NCI-H460 (cell line): ENCODE data around the gene RBM44. TPM values are rescaled to one million over a fixed set of nuclear protein-coding genes. Genes with fewer than 3 reads are reported as not detected.

Experiments
- DNase-seq: peaks from one replicate; pipeline ENCODE4 v3.0.0-alpha.2; 2016; ENCODE audit warnings: low read depth; ENCODE audit errors: extremely low read depth
- total RNA-seq: library from RNA; depleted of rRNA; stranded (reverse); fragments of >200 nt; shearing (Covaris generic); gene quantifications from 2 replicates; pipeline ENCODE4 v1.2.3, GENCODE V29; 2014

RBM44 gene
- total RNA-seq, 1 experiment from 2014 or later, result 0.32 TPM

DNA sequence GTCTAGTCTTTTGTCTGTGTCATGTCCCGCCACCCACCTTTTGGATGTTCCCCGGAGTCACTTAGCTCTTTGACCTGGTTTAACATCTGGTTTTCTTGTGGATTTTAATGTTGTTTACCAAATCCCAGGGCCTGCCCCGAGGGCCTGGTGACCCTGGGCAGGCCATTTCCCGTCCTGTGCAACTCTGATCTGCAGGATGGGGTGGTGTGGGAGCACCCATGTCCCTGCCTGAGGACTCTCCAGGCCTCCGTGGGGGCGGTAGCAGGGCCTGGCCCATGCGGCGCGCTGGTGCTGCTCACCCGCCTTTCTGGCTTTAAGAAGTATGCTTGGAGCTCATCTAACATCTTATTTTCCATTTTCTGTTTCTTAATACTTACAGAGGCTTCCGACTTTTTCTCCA, 71.5 kb downstream of the RBM44 start:
- no peak for DNase-seq

DNA sequence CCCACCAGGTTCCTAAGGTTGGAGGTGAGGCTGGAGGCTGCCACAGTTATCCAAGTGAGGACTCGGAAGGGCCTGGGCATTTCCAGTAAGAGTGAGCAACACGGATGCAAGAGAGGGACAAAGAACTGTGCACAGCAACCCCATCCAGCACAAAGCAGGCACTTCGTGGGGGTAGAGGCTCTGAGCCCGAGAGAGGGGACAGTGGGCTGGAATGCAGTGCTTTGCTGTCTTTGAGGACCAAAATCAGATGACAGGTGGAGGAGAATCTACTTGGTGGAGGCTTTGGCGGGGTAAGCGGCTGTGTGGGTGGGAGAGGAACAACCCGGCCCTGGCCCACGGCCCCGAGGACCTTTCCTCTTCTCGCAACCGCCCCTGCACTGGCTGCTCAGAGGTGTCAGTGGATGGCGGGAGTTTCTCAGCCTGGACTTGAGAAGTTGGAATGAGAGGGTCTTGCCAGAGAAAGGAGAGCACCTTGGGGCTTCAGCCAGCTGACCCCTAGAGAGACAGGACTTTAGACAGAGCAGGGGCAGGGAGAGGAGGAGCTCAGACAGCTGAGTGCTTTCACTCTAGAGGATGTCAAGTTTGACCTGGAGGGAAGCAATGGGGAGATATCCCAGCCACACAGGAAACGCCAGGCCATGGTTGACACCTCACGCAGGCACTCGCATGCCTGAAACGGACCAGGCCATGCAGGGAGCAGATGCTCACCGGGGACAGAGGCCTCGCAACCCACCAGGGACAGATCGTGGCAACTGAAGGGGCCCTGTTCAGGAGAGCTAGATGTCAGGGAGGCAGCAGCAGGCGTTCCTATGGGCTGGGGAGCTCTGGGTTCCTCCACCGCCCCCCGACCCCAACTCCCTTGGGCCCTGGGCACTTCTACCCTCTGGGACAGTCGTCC, 72.4 kb downstream of the RBM44 start:
- no peak for DNase-seq

DNA sequence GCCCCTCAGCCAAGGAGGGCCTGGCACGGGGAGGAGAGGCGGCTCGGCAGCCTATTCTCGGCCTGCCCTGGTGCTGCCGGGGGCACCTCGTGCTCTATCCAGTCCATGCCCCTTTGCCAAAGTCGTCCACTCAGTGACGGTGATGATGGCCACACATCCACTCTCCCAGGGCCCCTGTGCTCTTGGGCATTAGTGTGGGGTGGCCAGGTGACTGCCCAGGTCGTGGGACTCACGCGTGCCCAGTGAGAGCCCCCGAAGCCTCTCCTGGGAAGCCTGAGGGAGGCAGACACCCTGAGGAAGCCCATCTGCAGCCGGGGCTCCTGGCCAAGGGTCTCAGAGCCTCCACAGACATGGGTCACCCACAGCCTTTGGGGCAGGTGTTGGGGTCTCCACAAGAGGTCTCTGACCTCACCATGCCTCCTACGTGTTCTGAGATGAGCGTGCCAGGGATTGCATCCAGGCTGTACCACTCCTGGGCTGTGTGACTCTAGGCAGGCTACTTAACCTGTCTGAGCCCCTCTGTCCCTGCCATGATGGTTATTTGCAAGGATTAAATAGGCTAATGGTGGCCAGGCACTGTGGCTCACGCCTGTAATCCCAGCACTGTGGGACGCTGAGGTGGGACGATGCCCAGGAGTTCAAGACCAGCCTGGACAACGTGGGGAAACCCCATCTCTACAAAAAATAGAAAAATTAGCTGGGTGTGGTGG, 73.8 kb downstream of the RBM44 start:
- DNase-seq, result no peak

DNA sequence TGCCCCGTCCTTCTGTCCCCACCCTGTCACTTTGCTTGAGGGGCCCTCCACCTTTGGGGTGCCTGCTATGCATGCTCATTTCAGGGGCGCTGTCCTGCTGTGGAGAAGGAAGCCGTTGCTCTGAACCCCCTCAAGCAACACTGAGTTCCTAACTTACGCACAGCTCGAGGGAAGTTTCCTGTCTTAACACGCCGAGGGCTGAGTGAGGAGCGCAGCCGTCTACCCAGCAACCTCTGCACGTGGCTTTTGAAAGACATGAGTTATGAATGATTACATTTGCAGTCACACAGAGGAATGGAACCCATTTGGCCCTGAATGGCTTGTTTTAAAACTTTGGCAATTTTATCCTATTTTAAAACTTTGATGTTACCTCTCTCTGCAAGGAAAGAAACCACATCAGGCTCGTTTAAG, 74.8 kb downstream of the RBM44 start:
- DNase-seq, result no peak

DNA sequence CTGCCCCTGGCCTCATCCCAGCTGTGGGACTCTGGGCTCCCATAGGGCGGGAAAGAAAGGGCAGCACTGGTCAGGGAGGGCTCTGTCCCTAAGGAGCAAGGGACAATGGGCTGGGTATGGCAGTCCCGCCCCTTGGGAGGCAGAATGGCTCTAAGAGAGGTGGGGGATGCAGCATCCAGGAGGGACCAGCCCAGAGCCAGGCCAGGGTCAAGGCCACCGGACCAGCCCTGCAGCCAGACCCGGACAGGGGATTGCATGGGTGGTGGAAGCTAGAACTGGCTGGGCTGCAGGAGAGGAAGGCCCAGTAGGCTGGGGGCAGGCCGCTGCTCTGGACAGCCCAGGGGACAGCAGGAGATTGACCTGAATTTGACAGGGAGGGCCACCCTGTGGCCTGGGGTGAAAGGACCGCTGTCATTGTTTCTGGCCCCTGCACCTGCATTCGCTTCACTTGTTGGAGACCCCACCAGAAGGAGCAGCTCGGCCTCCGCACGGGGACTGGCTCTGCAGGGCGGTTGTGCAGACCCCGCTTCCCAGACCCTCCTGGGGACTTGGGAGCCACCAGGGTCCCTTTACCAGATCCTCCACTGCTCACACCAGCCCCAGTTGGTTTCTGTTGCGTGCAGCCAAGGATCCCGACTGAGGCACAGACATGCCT, 75.4 kb downstream of the RBM44 start:
- DNase-seq, result no peak

DNA sequence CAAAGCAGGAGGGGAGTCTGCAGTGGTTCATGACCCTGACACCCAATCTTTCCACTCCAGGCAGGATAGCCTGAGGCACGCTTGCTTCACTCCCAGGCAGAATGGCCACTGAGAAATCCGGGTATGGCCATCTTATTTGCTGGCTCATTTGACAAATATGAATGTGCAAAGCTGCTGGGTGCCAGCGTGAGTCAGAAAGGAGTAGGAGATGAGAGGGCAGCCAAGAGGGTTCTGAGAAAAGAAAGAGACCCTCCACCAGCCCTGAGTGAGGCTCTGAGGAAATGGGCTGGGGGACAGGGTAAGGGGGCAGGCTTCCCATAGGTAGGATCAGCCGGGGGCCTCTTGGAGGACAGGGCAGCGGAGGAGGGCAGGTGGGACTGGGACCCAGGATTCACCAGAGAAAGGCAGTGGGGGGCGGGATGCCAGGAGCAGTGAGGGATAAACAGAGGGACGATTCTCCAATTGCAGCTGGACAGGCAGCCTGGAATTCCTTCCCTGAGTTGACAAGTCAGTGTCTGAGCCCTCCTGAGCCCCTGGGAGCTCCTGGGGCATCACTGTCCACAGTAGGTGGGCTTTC, 76.1 kb downstream of the RBM44 start:
- no peak for DNase-seq

DNA sequence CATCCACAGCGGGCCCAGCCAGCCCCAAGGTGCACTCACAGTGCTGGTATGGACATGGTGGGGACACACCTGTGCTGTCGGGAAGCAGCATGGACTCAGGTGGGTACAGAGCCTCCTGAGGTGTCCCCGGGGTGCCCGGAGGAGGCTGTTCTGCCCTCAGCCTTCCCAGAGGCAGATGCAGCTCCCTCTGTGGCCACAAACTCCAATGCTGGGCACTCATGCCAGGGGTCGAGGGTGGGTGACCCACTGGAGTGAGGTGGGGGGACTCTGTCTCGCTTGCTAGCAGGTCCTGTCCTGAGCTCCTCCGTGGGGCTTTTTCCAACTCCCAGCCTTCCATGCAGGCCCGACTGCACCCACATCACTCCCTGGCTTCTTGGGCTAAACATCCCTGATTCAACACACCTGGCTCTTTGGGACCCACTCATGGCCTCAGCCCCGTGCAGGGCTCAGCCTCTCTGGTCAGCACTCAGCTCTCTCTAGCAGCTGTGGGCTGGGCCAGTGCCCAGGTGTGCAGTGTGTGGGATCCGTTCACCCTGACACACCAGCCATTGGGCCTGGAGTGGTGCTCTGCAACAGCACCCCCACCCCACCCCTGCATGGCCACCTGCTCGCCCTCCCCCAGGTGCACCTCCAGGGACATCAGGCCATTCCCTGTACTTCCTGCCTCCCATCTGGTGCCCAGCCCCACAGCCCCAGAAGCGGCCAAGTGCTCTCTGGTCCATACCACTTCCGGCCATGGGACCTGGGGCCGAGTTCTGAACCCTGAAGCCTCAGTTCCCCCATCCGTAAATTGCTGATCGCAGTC, 76.9 kb downstream of the RBM44 start:
- no peak for DNase-seq

DNA sequence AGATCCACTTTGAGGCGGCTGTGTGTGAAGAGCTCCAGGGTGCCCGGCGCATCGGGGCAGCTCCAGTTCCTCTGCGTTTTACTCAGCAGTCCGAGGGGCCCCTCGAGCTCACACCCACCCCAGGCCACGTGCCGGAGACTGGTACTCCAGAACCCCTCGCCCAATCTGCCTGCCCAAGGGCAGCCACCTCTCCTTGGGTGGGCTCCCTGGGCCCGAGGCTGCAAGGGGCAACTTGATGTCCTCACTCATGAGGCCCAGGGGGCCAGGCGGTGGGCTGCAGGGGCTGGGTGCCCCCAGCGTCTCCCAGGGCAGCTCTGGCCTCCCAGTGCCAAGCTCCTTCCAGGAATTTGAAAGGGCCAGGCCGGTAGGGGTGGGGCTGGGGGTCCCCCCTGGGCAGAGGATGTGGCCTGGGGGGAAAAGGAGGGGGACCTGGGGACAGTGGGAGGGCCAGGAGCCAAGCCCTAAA, 77.5 kb downstream of the RBM44 start:
- no peak for DNase-seq

DNA sequence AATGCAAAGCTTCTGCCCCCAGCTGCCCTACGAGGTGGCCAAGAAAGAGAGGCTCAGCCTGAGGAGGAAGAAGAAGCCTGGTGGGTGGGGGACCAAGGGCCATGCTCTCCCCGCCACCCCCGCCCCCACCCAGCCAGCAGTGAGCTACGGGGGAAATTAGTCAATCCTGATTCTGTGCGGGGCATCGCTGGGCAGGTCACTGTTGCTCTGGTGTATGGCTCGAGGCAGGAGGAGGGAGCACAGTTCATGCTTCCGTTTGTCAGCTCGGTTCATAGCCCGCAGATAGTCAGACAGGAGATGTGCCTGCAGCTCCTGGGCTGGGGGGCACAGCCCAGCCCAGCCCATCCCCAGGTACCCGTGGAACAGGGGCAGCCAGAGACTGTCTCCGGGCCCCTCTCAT, 78.0 kb downstream of the RBM44 start:
- DNase-seq, result no peak

DNA sequence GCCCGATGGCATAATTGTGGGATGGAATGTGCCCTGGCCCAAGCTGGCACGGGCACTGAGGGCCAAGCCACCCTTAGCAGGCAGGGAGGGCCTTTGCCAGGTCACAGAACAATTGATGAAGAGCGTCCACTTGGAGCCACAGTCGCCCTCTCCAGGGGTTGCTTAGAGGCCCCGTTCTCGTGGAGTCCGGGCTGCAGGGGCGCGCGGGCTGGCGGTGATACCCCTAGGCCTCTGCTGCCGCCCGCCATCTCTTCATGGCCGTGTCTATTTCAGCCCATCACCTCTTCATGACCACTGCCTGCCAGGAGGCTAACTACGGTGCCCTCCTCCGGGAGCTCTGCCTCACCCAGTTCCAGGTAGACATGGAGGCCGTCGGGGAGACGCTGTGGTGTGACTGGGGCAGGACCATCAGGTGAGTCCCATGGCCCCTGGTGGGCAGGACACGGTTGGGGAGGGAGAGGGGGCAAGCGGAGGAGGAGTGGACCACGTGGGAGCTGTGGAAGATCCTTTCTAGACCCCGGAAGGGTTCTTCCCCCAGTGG, 78.4 kb downstream of the RBM44 start:
- no peak for DNase-seq

DNA sequence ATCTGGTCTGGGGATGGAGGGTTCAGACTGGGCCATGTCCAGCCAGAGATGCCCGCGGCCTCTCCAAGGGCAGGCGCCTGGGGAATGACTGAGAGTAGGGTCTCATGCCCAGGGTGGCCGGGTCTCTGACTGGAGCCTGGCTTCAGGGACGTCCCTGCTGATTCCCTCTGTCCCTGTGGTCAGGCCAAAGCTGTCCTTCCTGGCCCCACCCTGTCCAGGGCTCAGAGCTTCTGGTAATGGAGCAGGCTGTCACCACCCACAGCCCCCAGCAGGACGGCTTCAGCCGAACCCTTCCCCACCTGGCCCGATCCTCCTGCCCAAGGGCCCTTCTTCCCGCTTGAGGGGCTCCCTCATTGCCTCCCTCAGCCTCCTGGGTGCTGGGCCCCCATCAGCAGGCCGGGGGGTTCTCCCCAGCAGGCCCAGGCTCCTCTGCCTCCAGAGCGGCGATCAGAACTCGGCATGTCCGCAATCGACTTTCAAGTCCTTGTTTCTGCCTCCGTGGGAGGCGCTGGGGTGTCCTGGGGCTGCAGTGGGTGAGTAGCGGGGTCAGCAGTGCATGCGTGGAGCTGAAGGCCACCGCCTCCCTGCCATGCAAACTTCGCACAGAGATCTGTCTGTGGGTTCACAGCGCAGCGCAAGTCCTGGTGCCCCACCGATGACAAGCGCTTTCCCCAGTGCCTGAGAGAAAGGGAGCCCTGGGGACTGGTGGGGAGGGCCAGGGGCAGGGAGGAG, 79.2 kb downstream of the RBM44 start:
- DNase-seq, result no peak

DNA sequence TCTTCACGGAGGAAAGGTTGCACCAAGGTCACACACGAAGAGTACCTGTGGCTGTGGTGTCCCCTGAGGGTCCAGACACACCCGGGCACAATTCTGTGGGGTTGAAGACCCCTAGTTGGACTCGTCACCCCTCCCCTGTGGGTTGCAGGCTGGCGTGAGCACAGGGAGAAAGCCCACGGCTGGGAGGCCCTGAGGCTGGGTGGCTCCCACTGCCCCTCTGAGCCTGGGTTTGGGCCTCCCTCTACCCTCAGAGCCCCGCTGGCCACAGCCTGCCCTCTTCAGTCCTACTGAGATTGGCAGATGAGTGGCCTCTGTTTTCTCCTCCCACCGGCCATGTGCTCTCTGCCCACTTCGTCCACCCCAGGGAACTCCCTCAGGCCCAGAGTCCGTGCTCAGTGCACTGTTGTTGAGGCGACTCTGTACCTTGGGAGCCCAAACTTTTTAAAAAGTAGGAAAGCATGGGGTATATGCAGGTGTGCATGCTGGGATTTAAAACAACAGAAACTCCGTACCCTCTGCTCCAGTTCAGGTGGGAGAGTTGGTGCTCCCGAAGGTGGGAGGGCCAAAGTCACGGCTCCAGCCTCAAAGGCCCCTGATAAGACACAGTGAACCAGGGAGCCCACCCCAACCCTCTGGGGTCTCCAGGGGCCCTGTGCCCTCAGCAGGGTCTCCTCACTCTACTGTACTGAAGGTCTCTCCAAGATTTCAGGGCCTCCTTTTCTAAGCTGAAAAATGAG, 79.9 kb downstream of the RBM44 start:
- DNase-seq, result no peak

DNA sequence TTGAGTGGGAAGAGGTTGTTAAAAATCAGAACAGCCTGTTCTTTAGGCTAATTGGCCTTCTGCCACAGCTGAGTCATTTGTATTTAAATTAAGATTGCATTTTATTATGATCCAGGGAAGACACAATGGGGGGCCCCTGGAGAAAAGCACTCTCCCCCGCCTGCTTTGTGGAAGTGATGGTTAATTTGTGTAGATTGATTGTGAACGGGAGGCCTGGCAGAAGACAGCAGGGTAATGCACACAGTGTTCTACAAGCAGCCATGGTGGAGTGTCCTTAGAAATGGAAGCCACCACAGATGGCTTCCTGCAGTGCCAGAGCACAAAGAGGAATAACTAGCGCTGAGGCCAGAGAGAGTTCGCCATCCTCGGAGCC, 80.5 kb downstream of the RBM44 start:
- no peak for DNase-seq

DNA sequence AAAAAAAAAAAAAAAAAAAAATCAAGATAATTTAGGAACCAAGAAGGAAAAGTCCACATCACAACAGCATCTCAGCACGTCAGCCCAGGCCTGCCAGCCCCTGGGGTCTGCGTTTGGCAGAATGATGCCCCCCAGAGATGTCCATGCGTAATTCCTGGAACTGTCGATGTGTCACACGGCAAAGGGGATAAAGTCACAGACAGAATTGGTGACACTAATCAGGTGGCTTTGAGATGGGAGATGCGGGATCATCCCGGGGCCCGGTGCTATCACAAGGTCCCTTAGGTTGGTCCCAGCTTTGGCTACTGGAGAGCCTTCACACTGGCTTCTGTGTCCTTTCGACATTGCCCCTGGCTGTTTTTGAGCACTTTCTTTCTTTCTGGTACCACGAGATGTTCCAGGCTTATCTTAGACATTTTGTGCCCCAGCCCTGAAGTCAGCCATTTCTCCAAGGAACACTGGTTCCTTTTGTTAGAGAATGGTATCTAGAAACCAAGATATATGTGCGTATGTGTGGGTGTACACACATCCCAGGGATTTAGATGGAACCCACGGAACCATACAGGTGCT, 81.5 kb downstream of the RBM44 start:
- DNase-seq, result no peak

DNA sequence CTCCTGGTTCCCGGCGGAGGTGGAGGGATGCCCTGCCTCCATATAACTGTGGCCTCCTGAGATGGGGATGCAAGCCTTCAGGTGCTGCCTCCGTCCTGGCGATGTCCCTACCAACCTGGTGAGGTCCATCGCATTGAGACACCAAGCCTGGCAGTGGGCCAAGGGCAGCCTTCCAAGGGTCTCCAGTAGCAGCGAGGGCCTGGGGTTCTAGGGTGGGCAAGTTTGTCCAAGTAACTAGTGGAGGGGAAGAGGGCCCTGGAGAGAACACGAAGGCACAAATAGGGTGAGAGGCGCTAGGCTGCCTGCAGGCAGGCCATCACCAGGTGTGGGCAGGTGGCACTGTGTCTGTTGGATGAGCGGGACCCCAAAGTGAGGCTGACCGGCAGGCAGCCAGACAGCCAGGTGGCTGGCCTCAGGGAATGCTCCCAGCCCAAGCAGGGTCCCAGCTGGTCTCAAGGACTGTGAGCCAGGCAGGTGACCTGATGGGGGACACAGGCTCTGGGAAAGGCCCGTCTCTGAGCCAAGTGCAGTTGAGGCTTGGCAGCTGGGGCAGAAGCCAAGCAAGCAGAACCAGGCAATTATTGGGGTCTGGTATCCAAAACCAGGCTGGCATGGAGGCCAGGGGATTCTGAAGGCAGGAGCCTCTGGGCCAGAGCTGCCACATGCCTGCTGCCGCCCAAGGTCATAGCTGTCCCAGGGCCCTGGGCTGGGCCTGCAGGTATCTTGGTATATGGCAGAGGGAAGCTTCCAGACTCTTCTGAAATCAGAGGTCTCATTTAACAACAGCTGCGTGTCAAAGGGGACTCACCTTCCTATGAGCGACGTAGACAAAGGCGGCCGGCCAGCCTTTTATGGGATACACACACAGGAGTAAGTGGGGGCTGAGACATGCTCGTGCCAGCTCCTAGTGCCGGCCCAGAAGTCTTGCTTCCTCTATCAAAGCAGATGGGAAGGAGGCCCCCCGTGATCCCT, 84.2 kb downstream of the RBM44 start:
- DNase-seq, result no peak

DNA sequence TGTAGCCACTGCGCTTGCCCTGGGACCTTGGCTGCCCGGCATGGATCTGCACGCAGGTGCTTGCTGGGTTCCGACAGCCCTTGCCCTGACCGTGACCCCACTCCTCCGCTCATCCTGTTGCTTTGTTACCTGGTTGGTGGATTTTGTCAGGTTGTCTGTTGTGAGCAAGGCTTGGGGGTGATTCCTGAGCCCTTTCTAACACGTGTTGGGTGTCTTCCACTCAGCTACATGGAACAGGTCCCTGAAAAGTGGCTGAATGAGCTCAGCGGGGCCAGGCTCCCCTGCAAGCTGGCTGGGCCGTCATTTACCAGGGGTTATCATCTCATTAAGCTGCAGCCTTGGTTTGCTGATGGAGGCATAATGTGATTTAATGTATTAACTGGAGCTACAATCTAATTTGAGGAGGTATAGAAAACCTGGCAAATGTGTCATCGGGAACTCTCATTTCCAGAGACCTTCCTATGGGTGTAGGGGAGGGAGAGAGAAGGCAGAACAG, 85.4 kb downstream of the RBM44 start:
- DNase-seq, result no peak

DNA sequence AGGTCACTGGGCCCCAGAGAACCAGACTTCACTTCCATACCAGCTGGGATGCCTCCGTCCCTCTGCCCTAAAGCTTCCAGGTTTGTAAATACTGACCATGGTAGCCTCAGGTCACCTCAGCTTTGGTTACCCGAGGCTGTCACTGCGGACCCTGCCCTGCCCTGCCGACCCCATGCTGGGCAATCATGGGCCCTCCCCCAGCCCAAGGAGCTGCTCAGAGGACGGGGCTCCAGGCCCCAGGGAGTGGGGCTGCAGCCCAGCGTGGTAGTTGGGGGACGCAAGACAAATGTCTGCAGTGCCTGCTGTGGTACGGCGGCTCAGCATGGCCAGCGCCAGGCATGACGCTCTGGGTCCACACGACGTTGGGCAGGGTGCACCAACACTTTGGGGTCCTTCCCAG, 86.1 kb downstream of the RBM44 start:
- no peak for DNase-seq
